ENCODE data around the gene EBF3.

EBF3 gene

DNA sequence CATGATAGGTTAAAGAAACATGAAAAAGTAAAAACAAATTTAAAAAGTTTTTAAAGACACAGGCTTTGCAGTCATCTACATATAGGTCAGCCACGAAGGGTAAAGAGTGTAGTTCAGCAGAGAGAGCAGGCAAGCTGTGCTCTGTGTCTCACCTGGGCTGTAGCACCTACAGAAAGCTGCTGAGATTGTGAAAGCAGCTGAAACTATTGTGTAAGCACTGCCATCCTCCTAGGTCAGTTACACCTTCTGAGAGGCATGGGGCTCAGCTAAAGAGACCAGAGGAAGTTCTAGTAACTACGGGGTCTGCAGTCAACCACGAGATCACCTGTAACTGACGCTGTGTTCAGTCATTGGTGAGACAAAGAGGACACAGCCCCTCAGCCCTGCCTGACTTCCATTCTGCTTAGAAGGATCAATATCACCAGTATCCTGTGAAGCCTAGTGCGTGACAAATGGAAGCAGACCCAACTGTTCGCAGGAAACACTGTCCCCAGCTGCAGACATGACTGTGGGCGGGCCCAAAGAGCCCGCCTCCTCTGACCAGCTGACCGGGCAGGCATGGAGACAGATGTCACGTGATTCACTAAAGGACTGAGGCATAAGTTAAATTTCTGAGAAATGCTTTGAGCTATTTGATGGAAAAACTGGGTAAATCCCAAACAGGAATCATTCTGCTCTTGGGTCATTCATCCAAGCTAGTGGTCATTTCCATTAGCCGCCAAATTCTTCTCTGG lies 87.9 kb downstream of the EBF3 start:
- Histone ChIP-seq H3K9ac (no peak overlapping the region), H3K4me2 (no peak overlapping the region)

DNA sequence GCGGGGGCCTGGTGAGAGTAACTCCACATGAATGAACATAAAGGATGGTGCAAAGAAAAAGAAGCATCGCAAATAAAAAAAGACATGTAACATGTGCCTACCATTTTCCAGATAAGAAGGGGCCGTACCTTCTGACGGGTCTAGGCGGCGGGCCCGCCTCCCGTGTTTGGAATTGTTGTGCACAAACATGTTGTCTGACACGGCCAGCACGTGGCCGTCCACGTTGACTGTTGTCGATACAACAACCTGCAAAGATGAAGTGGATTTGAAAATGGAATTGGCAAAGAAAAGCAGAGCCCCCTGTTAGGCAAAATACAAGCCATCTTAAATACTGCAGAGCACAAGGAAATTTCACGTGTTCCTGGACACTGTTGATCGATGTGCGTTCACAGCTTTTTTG lies 90.7 kb downstream of the EBF3 start:
- Histone ChIP-seq H3K4me3 (no peak overlapping the region), H3K27me3 (no peaks in the 10 kb centered on the region), H3K9ac (no peak overlapping the region), H4K20me1 (no peaks in the 10 kb centered on the region), H3K36me3 (no peaks in the 10 kb centered on the region), H3K4me1 (peaks cover 0 to 9% (median 2%) of the 10 kb centered on the region in 10 experiments; a peak in 5 of 20 replicates), H3K9me3 (replicated peaks in 1 of 11) (peaks cover 0 to 12% (median 0%) of the 10 kb centered on the region in 11 experiments; a peak in 6 of 22 replicates), H3K4me2 (no peak overlapping the region), H3K27ac (no peak overlapping the region)
- no peak for TF ChIP-seq Cebpa-rat (IDR thresholded peaks at IDR 0.05)

More for the DNA sequence above, 87.9 kb downstream of the EBF3 start:
- no peak for TF ChIP-seq Cebpa-rat (IDR thresholded peaks at IDR 0.05)
- peaks cover 0 to 12% (median 0%) of the 10 kb centered on the region in 11 experiments; a peak in 6 of 22 replicates for H3K9me3 ChIP-seq (replicated peaks in 1 of 11)
- no peak overlapping the region for H3K4me3 ChIP-seq
- no peaks in the 10 kb centered on the region for H3K27me3 ChIP-seq
- peaks cover 0 to 13% (median 6%) of the 10 kb centered on the region in 10 experiments; a peak in 16 of 20 replicates for H3K4me1 ChIP-seq
- no peak overlapping the region for H3K27ac ChIP-seq
- H3K36me3 ChIP-seq: no peaks in the 10 kb centered on the region
- H4K20me1 ChIP-seq: no peaks in the 10 kb centered on the region

DNA sequence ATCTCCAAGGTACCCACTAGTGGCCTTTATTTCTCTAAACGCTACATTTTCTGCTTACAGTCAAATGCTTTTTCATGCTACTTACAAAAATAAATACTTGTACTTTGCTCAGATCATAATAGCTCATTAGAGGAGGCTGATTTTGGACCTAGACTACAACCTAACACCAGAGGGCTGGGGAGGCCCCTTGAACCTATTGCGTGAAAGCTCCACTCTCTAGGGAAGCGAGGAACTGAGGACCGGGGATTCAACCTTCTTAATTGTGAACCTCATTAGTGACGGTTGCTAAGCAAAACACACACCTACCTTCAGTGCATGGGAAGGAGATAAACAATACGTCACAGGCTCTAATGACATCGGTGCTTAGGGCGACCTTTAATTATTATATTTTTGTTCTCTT lies 92.1 kb downstream of the EBF3 start:
- H4K20me1 ChIP-seq: no peaks in the 10 kb centered on the region
- no peak for TF ChIP-seq Cebpa-rat (IDR thresholded peaks at IDR 0.05)
- 0 out of 22 replicates have a peak overlapping the region, but pooled peaks of 1 of the 11 experiments have one; percentile 15 for H3K4me2 ChIP-seq
- peaks cover 0 to 12% (median 0%) of the 10 kb centered on the region in 11 experiments; a peak in 6 of 22 replicates for H3K9me3 ChIP-seq (replicated peaks in 1 of 11)
- H3K9ac ChIP-seq: no peak overlapping the region
- no peaks in the 10 kb centered on the region for H3K27me3 ChIP-seq
- H3K36me3 ChIP-seq: no peaks in the 10 kb centered on the region
- no peak overlapping the region for H3K4me3 ChIP-seq
- peaks cover 0 to 9% (median 2%) of the 10 kb centered on the region in 10 experiments; a peak in 5 of 20 replicates for H3K4me1 ChIP-seq
- H3K27ac ChIP-seq: no peak overlapping the region

DNA sequence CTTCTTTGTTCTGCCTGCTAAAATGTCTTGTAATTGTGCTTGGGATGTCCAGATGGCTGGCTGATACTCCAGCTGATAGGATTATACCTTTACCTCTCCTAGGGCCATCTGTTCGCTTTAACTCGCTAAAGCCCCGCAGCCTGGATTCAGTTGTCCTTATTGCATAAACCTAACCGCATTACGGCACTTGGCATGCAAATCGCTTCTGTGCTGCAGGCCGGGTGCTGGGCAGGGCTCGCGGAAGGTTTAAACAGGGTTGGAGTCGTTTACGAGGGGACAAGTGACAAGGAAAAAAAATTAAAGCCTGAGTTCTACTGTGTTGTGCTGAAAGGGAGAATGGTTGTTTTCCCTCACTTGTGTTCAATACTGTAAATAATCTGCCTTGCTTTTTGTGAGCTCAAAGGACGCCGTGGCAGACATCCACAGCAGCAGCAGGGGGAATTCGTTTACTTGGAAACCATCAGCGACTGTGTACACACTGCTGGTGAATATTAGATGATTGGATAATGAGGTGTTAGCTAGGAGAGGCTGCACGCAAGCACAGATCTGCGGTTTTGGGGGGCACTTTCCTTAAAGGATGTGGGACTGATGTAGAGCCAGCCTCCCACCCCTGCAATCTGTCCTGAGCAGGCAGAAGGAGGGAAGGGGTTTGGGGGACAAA lies 93.0 kb downstream of the EBF3 start:
- H3K4me1 ChIP-seq: peaks cover 0 to 9% (median 2%) of the 10 kb centered on the region in 10 experiments; a peak in 5 of 20 replicates

DNA sequence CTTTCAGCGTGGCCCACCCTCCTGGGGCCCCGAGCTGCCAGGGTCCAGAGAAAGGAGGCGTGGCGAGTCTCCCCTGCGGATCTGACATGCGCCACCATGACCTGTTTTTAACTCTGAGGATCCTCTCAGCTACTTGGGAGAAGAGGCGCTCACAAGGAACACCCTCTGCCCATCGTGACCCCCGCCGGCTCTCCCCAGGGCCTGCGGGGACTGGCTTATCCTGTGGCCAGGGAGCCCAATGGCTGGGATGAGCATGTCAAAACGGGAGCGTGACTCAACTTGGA lies 93.7 kb downstream of the EBF3 start:
- TF ChIP-seq Cebpa-rat (IDR thresholded peaks at IDR 0.05): no peak
- no peaks in the 10 kb centered on the region for H3K27me3 ChIP-seq
- no peaks in the 10 kb centered on the region for H3K36me3 ChIP-seq
- no peak overlapping the region for H3K9ac ChIP-seq
- H3K27ac ChIP-seq: no peak overlapping the region
- peaks cover 0 to 9% (median 0%) of the 10 kb centered on the region in 11 experiments; a peak in 6 of 22 replicates for H3K9me3 ChIP-seq (replicated peaks in 1 of 11)
- no peaks in the 10 kb centered on the region for H4K20me1 ChIP-seq
- H3K4me2 ChIP-seq: no peak overlapping the region
- no peak overlapping the region for H3K4me3 ChIP-seq
- H3K4me1 ChIP-seq: peaks cover 0 to 9% (median 2%) of the 10 kb centered on the region in 10 experiments; a peak in 5 of 20 replicates

More for the DNA sequence above, 93.0 kb downstream of the EBF3 start:
- H3K36me3 ChIP-seq: no peaks in the 10 kb centered on the region
- no peaks in the 10 kb centered on the region for H3K27me3 ChIP-seq
- H4K20me1 ChIP-seq: no peaks in the 10 kb centered on the region
- H3K9me3 ChIP-seq (replicated peaks in 1 of 11): peaks cover 0 to 12% (median 0%) of the 10 kb centered on the region in 11 experiments; a peak in 6 of 22 replicates
- H3K4me2 ChIP-seq: 0 out of 22 replicates have a peak overlapping the region, but pooled peaks of 2 of the 11 experiments have one; percentile 5 to 8
- TF ChIP-seq Cebpa-rat (IDR thresholded peaks at IDR 0.05): no peak
- no peak overlapping the region for H3K4me3 ChIP-seq
- H3K27ac ChIP-seq: no peak overlapping the region
- no peak overlapping the region for H3K9ac ChIP-seq

DNA sequence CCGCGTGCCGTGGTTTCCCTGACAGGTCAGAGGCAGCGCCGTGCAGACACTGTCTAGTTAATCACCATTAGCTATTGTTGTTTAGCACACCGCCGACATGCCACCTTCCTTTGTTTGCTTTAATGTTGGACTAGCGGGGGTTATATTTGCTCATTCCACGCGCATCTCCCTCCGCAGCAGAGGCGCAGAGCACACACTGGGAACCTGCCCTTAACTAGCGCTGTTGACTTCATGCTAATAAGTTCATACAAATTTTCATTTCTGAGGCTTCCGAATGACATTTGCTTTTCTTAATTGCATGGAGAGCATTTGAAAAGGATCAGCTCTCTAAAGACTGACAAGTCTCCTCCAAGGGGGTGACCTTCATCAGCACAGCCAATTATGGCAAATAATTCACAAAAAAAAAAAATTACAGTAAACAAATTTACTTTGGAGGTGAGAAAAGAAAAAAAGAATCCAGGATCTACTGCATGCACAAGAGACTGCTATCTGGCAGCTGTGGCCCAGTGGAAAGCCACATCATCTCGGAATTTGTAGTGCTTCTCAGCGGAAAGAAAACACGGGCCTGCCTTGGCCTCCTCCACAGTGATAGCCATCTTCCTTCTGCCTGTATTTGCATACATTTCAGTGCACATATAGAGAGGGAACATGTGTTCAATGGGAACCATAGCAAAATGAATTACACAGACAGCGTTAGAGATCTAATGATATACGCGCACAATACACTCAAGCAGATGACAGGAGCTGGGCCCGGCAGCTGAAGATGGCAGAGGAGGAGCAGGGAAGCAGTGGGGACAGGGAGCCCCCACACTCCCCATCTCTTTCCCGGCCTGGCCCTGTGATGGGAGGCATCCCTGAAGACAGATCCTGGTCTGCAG lies 94.2 kb downstream of the EBF3 start:
- no peak for TF ChIP-seq Cebpa-rat (IDR thresholded peaks at IDR 0.05)
- Histone ChIP-seq H3K9ac (no peak overlapping the region), H4K20me1 (no peaks in the 10 kb centered on the region), H3K9me3 (replicated peaks in 1 of 11) (peaks cover 0 to 6% (median 0%) of the 10 kb centered on the region in 11 experiments; a peak in 6 of 22 replicates), H3K4me1 (peaks cover 0 to 11% (median 3%) of the 10 kb centered on the region in 10 experiments; a peak in 12 of 20 replicates), H3K36me3 (no peaks in the 10 kb centered on the region), H3K27ac (no peak overlapping the region), H3K4me2 (no peak overlapping the region), H3K27me3 (no peaks in the 10 kb centered on the region), H3K4me3 (no peak overlapping the region)

DNA sequence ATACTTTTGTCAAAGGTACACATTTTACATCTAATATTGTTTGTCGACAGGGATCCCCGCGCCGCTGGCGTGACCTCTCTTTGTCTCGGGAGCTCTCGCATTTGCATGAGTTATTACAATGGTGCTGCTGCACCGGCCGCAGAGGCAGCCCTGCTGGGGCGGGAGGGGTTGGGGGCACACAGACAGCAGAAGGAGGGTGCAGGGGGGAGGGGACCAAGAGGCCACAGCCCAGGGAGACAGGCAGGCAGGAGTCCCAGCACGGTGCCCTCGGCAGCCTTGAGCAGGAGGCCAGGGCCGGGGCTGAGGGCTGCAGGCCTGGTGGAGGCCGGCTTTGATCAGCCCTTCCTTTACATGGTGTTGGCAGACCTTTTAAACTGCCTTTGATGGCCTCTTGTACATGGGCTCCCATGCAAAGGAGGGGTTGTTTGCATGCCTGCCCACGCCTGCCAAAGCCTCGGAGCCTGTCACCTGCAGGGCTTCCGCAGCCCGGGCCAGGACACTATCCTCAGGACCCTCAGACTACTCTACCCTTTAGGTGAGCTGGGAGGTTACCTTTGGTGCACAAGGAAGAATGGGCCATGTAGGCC lies 95.5 kb downstream of the EBF3 start:
- no peak overlapping the region for H3K4me3 ChIP-seq
- peaks cover 0 to 22% (median 13%) of the 10 kb centered on the region in 10 experiments; a peak in 15 of 20 replicates for H3K4me1 ChIP-seq
- no peak for TF ChIP-seq Cebpa-rat (IDR thresholded peaks at IDR 0.05)
- no peak overlapping the region for H3K9ac ChIP-seq
- no peaks in the 10 kb centered on the region; a peak in 1 of 22 replicates for H3K9me3 ChIP-seq (replicated peaks in 1 of 11)
- H4K20me1 ChIP-seq: no peaks in the 10 kb centered on the region
- H3K36me3 ChIP-seq: no peaks in the 10 kb centered on the region
- no peaks in the 10 kb centered on the region for H3K27me3 ChIP-seq
- no peak overlapping the region for H3K4me2 ChIP-seq
- no peak overlapping the region for H3K27ac ChIP-seq

DNA sequence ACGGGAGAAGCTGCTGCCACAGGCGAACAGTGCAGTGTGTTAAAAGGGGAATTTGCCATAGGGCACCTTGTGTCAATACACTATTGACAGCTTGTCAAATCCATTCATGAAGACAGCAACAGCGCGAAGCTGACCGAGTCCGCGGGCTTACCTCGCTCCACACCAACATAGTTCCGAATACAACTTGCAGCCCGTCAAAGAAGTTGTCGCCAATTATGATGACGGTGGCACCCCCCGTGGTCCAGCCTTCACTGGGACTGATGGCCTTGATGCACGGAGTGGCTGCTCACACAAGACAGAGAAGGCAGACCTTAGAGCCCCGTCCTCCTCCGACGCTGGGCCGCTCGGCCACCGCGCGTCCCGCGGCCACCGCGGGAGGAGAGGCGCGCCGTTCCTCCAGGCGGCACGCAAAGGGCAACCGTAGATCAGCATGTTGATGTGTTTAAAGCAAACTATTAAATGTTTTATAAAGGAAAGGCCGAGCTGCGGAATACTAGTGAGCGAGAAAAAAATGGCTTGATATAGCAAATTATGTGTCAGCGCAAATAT lies 96.4 kb downstream of the EBF3 start:
- no peak overlapping the region for H3K4me2 ChIP-seq
- H4K20me1 ChIP-seq: no peaks in the 10 kb centered on the region
- no peak overlapping the region for H3K27ac ChIP-seq
- H3K4me1 ChIP-seq: peaks cover 0 to 22% (median 13%) of the 10 kb centered on the region in 10 experiments; a peak in 15 of 20 replicates
- H3K36me3 ChIP-seq: no peaks in the 10 kb centered on the region
- TF ChIP-seq Cebpa-rat (IDR thresholded peaks at IDR 0.05): no peak
- H3K9me3 ChIP-seq (replicated peaks in 1 of 11): no peaks in the 10 kb centered on the region; a peak in 1 of 22 replicates
- H3K9ac ChIP-seq: no peak overlapping the region
- H3K4me3 ChIP-seq: no peak overlapping the region
- no peaks in the 10 kb centered on the region for H3K27me3 ChIP-seq
